ENCODE data around the gene HOMER3. TPM values are rescaled to one million over a fixed set of nuclear protein-coding genes. Genes with fewer than 3 reads are reported as not detected.

Gene HOMER3
- polyA plus RNA-seq, 4 donors = 49.3 to 82.4 (median 70.7) TPM

DNA sequence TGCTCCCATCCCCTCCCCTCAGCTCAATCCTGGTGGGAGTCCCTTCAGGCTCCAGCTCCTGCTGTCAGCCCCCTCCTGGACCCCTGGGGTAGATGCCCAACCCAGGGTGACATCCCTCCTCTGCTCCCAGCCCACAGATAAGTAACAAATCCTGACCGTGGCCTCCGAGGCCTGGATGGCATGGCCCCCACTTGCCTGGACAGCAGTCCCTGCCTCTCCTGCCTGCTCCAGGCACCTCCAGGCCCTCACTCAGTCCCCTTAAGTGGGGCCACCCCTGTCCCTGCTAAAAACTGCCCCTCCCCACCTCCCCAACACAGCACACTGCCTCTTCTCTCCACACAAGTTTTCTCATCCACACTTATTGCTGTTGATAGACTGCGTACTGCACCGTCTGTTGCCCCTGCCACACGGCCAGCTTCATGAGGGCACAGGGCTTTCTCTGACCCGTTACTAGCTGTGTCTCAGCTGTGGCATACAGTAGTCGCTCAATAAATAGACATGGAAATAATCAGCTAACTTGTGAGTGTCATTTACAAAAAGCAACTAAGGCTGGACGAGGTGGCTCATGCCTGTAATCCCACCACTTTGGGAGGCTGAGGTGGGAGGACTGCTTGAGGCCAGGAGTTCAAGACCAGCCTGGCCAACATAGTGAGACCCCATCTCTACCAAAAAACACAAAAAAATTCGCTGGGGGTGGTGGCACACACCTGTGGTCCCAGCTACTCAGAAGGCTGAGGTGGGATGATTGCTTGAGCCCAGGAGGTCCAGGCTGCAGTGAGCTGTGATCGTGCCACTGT, 50.9 kb downstream of the HOMER3 start:
- DNase-seq (ENCODE audit: low read depth in 4 of 4, low spot score in 2 of 4) = no peak

DNA sequence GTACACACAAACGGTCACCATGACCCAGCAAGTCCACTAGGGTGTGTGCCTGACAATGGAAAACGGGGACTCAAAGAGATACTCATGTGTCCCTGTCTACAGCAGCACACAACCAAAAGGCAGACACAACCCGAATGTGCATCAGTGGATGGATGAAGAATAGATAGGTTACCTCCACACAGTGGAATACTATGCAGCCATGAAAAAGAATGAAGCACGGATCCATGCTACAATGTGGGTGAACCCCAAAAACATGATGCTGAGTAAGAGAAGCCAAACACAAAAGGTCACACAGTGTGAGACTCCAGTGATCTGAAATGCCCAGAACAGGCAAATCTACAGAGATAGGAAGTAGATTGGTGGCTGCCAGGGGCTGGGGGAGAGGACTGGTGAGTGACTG, 54.0 kb downstream of the HOMER3 start:
- DNase-seq (ENCODE audit: low read depth in 4 of 4, low spot score in 2 of 4) = no peak

DNA sequence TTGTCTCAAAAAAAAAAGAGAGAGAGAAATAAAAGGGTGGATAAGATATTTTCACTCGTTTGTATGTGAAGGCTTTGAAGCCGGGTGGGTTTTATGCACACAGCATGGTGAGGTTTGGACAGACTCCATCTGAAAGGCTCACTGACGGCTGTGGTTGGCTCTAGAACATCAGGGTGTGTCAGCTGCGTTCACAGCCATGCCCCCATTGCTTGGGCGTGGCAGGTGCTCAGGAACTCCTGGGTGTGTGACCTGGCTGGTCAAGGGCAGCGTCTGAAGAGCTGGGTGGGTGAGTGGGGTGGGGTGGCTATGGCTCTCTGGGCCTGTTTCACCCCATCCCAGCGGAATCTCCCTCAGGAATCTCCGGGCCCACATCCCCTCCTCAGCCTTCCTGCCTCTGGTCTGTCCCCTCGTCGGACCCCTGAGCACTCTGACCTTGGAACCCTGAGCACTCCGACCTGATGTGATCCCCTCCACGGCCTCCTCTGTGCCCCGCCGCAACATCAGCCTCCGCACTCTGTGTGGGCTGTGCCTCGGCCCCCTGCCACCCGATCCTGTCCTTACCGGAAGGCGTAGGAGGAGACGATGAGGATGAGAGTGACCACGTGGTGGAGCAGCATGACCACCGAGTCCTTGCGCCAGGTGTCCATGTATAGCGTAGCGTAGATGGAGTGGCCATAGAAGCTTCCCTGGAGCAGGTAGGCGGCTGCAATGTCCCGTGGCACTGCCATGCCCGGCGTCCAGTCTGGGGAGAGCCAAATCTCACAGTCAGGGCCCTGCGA, 57.3 kb downstream of the HOMER3 start:
- no peak for DNase-seq (ENCODE audit: low read depth in 4 of 4, low spot score in 2 of 4)

DNA sequence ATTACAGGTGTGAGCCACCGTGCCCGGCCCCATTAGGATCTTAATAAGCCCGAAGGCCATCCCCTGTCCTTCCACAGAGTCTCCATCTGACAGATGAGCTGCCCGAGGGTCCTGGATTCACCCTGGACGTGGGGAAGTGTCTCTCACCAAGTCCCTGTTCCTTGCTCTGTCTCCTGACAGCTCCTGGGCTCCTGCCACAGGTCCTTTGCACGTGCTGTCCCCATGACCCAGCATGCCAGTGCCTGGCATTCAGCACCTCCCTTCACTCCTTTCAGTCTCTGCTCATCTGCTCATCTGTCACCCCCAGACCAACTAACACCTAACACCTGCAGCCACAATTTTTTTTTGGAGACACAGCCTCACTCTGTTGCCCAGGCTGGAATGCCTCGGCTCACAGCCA, 59.5 kb downstream of the HOMER3 start:
- DNase-seq (ENCODE audit: low read depth in 4 of 4, low spot score in 2 of 4) = no peak

DNA sequence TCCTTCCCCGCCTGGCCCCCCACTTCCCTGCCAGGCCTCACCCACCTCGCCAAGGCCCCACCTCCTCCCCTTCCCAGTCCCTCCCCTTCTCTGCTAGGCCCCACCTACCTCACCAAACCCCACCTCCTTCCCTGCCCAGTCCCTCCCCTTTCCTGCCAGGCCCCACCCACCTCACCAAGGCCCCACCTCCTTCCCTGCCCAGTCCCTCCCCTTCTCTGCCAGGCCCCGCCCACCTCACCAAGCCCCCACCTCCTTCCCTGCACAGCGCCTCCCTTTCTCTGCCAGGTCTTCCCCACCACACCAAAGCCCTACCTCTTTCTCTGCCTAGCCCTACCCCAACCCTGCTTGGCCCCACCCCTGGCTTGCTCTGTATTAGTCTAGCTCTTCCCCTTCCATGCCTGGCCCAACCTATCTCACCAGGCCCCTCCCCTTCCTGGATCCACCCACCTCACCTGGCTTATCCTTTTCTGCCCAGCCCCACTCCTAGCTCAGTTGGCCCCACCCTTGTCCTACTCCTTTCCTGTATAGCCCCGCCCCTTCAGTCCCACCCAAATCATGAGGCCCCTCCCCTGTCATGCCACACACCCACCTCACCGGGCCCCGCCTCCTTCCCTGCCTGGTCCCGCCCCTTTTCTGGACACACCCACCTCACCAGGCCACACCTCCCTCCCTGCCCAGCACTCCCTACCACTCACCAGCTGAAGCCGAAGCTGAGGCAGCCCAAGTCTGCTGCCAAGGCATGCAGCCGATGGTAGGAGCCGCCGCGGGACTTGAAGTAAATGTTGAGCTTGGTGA, 61.2 kb downstream of the HOMER3 start:
- DNase-seq (ENCODE audit: low read depth in 4 of 4, low spot score in 2 of 4) = no peak

Other genes with a start within 250 kb of the HOMER3 start
- gene COMP, start 149.9 kb downstream of the HOMER3 start, polyA plus RNA-seq (ENCODE audit: insufficient read length in 4 of 4) = under 1 TPM in 3 of 4 donors, not detected in 1; 0.11 to 0.39 (median 0.35) TPM
- 10 to 100 TPM; 44.6 to 70.4 (median 62.0) TPM for gene UPF1, start 109.3 kb downstream of the HOMER3 start, polyA plus RNA-seq (ENCODE audit: insufficient read length in 4 of 4)
- 1 to 10 TPM; 4.8 to 8.1 (median 6.7) TPM for gene CERS1, start 45.1 kb downstream of the HOMER3 start, polyA plus RNA-seq (ENCODE audit: insufficient read length in 4 of 4)
- gene COPE, start 21.8 kb downstream of the HOMER3 start, polyA plus RNA-seq (ENCODE audit: insufficient read length in 4 of 4) = 100 to 1,000 TPM in 3 of 4 donors, 10 to 100 TPM in 1; 97.5 to 153 (median 119) TPM
- gene DDX49, start 21.5 kb downstream of the HOMER3 start, polyA plus RNA-seq (ENCODE audit: insufficient read length in 4 of 4) = 10 to 100 TPM; 43.2 to 60.9 (median 51.9) TPM
- gene SUGP2, start 92.3 kb upstream of the HOMER3 start, polyA plus RNA-seq (ENCODE audit: insufficient read length in 4 of 4) = 100 to 1,000 TPM in 2 of 4 donors, 10 to 100 TPM in 2; 69.9 to 147 (median 98.6) TPM
- 10 to 100 TPM; 31.8 to 37.1 (median 34.7) TPM for gene ARMC6, start 92.4 kb upstream of the HOMER3 start, polyA plus RNA-seq (ENCODE audit: insufficient read length in 4 of 4)
- 10 to 100 TPM; 16.6 to 27.8 (median 18.8) TPM for gene SLC25A42, start 122.8 kb upstream of the HOMER3 start, polyA plus RNA-seq (ENCODE audit: insufficient read length in 4 of 4)
- gene TMEM161A, start 197.3 kb upstream of the HOMER3 start, polyA plus RNA-seq (ENCODE audit: insufficient read length in 4 of 4) = 10 to 100 TPM; 25.5 to 46.2 (median 36.3) TPM
- gene MEF2B, start 229.0 kb upstream of the HOMER3 start, polyA plus RNA-seq (ENCODE audit: insufficient read length in 4 of 4) = 1 to 10 TPM; 1.2 to 4.2 (median 1.9) TPM

Measured in left renal cortex interstitium (tissue), 4 donors.